Measurements from ENCODE around the gene BRPF3.

BRPF3 gene

GRCh38 chr6:36266913-36267644, 70.5 kb downstream of the BRPF3 start:
- DNase-seq (ENCODE audit: low read depth in 1 of 2, low spot score in 1 of 2): no peak

- DNase-seq (ENCODE audit: low read depth in 1 of 2, low spot score in 1 of 2): no peak
These were observed 71.4 kb downstream of the BRPF3 start for GRCh38 chr6:36267731-36268477.

GRCh38 chr6:36268478-36269275, 72.1 kb downstream of the BRPF3 start:
- DNase-seq (ENCODE audit: low read depth in 1 of 2, low spot score in 1 of 2): no peak

DNA sequence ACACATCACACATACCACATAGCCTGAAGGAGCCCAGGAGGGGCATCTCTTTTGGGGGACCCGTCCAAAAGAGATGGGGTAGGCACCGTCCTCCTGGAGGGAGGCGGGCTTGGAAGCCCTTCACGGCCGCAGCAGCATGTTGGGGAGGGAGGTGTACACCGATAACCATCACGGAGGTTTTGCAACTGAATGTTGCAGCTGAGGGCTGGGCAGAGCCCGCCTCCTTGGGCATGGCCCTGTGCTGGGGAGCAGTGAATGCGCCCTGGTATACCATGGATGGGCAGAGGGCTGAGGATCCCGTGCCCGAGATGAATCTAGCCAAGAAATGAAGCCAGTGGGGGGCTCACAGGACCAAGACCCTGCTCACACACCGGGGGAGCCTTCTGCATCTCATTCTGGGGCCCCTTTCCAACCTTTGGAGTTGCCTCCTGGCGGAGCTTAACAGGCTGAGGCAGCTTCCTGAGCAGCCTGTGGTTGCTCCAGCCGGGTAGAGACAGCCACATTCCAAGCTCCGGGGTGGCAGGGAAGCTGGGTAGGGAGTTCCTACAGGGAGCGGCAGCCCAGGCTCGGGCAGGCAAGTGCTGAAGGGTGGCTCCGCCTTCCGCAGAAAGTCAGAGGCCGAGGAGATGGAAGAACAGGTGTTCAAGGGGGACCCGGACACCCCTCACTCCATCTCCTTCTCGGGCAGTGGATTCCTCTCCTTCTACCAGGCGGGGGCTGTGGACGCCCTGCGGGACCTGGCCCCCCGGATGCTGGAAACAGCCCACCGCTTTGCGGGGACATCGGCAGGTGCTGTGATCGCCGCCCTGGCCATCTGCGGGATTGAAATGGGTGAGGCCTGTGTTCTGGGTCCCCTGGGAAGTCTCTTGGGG, 73.5 kb downstream of the BRPF3 start, which contains the start of gene PNPLA1:
Gene PNPLA1, plus strand, starts transcription at position 227 of the 872 bp plus-strand sequence. Its CDS starts 400 bp downstream, at position 627.
- no peak for DNase-seq (ENCODE audit: low read depth in 1 of 2, low spot score in 1 of 2)

DNA sequence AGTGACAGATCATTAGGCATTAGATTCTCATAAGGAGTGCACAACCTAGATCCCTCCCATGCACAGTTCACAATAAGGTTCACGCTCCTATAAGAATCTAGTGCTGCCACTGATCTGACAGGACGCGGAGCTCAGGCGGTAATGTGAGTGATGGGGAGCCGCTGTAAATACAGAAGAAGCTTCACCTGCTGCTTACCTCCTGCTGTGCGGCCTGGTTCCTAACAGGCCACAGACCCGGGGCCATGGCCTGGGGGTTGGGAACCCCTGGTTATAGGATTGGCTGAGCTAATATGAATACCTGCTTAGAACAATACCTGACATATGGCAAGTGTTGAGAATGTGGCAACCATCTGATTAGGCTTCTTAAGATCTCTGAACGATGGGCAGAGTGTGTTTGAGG, 75.7 kb downstream of the BRPF3 start:
- DNase-seq (ENCODE audit: low read depth in 1 of 2, low spot score in 1 of 2): no peak

DNA sequence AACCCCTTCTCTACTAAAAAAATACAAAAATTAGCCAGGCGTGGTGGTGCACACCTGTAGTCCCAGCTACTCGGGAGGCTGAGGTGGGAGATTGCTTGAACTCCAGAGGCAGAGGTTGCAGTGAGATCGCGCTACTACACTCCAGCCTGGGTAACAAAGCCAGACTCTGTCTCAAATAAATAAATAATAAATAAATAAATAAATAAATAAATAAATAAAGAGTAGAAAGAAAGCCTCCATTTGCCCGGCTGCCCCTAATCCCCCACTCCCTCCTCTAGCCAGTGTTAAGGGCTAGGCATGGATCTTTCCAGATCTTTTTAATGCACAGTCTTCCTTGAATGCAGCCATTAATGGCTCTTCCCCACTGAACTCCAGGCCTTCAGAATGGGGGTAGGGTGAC, 76.5 kb downstream of the BRPF3 start:
- no peak for DNase-seq (ENCODE audit: low read depth in 1 of 2, low spot score in 1 of 2)

DNA sequence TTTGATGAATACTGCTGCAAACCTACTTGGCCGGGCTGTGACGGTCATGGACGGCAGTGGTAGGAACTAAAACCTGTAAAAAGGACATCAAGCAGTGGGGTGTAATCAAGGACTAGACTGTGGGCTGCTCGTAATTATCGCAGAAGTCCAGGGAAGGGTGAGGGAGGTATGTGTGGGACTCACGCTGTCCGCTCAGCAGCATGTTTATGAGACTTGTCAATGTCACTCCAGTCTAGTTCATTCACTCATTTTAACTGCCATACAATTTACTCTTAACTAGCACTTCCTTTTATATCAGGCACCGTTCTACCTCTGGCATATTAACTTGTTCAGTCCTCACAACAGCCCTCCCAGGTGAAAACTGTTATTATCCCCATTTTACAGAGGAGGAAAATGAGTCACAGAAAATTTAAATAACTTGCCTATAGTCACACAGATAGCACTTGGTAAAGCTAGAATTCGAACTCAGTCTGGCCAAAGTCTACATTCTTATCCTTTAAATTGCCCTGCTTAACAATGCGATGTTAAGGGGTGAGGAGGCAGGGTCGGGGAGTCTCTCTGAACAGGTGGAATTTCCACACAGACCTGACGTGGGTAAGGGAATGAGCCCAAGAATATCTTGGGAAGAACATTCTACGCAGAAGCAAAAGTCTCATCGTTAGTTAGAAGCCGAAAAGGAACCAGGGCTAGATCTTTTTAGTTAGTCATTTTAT, 77.4 kb downstream of the BRPF3 start:
- no peak for DNase-seq (ENCODE audit: low read depth in 1 of 2, low spot score in 1 of 2)

DNA sequence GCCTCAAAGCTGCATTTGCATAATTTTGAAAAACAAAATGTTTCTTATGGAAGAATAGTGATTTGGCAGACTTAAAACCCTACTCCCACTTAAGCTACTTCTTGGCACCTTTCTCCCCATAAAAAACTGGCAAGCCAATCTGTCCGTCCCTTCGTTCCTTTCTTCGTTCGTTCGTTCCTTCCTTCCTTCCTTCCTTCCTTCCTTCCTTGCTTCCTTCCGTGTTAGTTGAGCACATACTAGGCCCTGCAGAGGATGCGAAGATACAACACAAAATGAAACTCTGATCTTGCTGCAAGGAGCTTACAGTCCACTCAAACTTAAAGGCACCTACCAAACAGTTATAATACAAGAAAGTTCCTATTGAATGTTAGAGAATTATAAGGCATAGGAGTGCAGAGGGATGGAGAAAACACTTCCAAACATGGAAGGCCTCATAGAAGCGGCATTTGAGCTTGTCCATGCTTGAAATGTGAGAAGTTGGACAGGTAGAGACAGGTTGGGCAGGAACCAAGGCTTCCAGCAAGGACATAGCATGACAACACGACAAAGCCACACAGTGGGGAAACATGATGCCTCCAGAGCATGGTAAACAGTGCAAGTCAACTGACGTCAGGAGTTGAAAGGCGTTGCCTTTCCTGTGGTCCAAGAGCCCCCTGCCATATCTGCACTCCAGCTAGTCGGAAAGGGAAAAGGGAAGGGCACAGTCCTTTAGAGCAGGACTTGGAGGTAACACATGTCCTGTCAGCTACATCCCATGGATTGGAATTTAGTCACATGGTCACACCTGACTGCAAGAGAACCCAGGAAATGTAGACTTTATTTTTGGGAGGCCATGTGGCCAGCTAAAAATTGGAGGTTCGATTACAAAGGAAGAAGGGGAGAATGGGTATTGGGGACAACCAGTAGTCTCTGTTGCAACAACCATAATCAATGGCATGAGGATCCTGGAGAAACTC, 80.3 kb downstream of the BRPF3 start:
- no peak for DNase-seq (ENCODE audit: low read depth in 1 of 2, low spot score in 1 of 2)

DNA sequence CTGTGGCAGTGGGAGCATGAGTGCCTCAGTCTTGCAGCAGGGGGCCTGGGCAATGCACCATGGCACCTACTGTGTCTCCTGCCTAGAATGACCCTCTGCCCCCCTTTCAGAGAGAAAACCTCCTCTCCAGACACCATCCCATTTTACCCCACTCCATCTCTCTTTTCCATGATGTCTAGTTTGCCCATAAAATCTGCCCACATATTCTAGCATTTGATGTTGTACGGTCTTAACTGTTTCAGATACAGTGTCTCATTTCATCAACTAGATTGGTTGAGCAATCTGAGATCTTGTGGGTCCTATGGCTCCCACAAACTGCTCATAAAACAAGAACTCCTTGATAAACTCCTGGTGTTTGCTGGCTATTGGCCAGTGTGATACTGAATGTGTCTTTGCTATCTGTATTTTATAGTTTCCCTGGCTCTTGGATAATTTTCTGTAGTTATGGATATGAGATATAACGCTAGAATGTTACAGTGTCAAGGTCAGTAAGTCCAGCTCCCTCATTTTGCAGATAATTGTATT, 81.5 kb downstream of the BRPF3 start:
- DNase-seq (ENCODE audit: low read depth in 1 of 2, low spot score in 1 of 2): no peak

GRCh38 chr6:36280467-36280866, 83.9 kb downstream of the BRPF3 start:
- DNase-seq (ENCODE audit: low read depth in 1 of 2, low spot score in 1 of 2): no peak

GRCh38 chr6:36280983-36281382, 84.4 kb downstream of the BRPF3 start:
- no peak for DNase-seq (ENCODE audit: low read depth in 1 of 2, low spot score in 1 of 2)

Data from activated T-helper 1 cell treated with anti-CD3 and anti-CD28 coated beads, Interleukin-2, amount 50 U/mL, for 16 hours (primary cell).